Measurements from ENCODE around the gene RUNX2.

RUNX2 gene

DNA sequence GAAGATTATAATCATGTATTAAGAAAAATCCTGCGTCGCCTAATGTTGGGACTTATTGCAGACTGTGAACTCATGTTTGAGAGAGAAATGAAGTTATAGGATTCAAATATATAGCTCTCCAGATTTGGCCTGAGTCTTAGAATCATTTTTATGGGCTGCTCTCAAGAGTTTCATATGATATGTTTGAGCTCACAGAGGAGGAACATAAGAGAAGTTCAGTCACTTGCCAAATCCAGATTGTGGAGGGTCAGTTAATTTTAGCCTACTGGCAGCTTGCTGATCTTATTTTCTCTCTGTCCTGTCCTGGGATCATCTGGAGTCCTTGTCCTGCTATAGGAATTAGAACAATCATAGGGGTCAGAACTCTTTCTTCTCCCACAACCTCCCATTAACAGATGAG, 235.7 kb downstream of the RUNX2 start:
- DNase-seq: no peak

- DNase-seq: no peak
These were observed 238.8 kb downstream of the RUNX2 start for GRCh38 chr6:45566882-45567281.

GRCh38 chr6:45567879-45568278, 239.7 kb downstream of the RUNX2 start:
- DNase-seq: no peak

DNA sequence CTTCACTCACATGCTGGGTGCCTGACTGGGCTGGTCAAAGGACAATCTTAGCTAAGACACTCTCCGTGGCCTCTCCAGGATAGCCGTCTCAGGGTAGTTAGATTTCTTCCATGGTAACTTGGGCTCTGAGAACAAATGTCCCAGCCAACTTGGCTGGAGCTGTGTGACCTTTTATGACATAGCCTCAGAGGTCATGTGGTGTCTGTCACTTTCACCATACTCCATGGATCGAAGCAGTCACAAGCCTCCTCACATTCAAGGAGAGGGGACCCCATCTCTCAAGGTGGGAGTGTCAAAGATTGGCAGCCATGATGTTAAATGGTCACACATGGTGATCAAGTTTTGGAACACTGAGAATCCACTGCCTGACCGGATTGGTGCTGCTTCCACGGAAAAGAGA, 240.5 kb downstream of the RUNX2 start:
- no peak for DNase-seq

- DNase-seq: no peak
These were observed 241.2 kb downstream of the RUNX2 start for GRCh38 chr6:45569210-45569945.

DNA sequence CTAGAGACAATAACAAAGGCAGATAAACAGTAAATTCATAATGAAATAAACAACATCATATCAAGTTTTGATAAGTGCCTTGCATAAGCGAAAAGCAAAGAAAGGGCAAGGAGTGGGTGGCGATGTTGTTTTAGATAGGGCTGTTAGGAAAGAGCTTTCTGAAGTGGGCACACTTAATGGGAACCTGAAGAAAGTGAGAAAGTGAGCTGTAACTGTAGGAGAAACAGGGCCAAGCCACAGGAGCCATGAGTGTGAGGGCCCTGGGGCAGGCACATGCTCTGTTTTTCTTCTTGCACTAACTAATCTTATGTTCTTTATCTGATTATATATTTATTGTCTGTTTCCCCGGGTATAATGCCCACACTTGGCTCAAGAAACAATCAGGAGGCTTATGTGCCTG, 243.0 kb downstream of the RUNX2 start:
- DNase-seq: no peak

DNA sequence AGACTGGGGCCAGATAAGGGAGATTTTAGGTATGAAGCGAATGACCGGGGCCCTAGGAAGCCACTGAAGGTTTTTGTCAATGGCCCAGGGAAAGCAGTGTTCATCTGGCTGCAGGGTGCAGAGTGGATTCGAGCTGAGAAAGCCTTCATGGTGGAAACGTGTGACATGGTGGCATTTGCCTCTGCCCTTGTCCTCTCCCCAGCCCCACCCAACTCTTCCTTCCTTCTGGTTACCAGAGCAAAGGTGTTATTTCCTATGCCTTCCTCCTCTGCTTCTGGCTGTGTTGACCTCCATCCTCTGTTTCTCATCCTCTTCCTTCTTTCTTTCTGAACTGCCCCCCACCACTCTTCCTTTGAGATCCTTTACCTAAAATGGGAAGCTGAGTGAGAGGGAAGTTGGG, 244.7 kb downstream of the RUNX2 start:
- DNase-seq: no peak

DNA sequence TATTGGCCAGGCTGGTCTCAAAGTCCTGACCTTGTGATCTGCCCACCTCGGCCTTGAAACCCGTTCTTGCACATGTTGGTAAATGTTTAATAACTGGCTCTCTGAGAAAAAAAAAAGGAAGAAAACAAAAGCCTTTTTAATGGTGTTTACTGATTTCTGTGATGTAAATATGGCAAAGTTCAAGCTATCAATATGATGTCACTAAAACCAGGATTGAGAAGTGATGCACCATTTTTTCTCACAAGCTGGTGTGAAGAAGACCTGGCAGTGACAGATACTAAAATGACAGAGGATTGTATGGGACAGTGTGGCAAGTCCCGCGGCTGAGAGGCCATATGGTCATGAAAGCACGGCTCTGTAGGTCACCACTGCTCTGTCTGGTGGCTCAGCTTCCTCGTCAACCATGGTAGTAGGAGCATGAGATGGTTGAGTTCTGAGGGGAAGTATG, 245.9 kb downstream of the RUNX2 start:
- DNase-seq: no peak

GRCh38 chr6:45574885-45575284, 246.8 kb downstream of the RUNX2 start:
- peak; percentile 50 to 63 for DNase-seq

- peak in 1 of 2 experiments; percentile 48 for DNase-seq
These were observed 248.8 kb downstream of the RUNX2 start for GRCh38 chr6:45576648-45577624.

GRCh38 chr6:45577836-45578504, 249.8 kb downstream of the RUNX2 start:
- no peak for DNase-seq

DNA sequence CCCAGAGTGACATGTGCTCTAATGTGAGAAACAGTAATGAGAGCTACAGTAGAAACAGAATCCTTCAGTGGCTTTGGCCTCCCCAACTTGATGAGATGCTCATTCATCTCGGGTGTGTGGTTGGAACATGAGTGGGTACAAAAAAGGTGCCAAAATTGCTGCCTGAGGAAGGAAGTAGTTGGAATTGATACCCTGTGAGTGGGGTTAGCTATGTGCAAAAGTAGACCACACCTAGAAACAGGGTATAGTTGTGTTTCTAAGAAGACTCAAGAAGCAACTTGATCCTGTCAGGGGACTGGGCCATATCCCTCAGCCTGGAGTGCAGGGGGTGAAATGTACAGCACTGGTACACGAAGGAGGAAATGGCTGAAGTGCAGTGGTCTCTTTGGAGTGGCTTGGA, 256.0 kb downstream of the RUNX2 start:
- no peak for DNase-seq

DNA sequence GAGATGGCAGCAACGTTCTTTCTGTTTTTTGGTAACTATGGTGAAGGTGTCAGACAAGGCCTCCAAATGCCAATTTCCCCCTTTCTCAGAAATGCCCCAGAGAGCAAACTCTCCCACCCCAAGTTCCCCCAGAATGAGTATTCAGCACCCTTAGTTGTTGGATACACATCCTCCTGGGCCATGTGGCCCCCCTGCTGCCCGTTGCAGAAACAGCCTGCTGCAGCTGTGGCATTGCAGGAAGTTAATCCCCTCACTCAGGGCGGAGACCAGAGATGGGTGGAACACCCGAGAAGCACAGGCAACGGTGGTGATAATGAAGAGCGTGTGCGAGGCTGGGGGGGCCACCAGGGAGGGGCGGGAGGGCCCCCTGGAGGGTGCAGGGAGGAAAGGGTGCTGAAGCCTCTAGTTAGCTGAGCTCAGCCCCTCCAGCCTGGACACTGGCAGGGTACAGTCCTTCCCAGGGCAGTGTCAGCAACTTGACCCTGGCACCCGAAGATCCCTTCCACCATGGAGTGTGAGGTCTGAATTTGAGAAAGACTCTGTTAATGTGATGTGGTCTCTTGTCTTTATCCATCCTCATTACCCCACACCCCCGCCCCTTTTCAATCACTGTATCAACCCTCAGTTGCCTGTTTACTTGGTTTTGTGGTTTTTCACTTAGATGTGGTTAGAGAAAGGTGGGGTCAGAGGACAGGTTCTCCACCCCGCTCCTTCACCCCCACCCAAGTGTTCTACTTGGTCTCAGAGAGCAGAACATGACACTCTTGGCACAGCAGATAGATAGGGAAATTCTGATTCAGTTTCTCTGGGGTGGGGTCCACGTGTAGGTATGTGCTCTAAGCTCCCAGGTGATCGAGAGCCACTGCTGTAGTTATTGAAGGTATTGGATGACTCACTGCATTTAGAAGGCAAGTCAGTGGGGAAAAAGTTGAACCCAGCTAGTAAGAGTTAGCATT, 258.4 kb downstream of the RUNX2 start:
- no peak for DNase-seq

DNA sequence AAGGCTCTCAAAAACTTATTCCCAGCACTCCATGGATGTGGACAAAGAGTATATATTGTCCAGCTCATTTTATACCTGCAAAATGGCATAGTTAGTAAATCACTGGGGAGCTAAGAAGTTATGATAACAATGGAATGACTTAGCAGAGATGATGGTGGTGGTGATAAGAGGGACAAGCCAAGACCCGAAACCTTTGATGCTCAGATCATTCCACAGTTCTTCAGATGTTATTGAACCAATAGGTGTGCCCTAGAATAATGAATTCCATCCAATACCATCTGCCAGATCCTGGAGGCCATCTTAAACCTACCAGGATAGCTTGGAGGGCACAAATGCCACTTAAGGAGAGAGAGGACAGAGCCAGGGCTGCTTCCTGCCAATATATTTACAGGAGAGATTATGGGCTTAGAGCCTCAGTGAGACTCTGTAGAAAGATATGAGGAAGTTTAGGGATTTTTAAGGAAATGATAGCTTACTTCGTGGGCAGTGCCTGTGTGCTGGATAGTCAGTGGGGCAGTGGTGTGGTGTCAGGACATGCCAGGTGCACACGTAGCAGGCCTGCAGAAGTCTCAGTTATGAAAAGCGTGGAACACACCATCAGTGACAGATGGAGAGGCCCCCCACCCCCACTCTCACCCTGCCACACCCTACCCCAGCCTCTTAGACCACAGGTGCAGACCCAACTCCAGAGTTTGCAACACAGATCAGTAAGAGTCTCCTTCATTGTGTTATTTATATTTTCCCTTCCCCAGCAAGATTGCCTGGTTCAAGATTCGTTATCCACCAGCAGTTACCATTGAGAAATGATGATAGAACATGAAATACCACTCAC, 259.3 kb downstream of the RUNX2 start:
- no peak for DNase-seq

DNA sequence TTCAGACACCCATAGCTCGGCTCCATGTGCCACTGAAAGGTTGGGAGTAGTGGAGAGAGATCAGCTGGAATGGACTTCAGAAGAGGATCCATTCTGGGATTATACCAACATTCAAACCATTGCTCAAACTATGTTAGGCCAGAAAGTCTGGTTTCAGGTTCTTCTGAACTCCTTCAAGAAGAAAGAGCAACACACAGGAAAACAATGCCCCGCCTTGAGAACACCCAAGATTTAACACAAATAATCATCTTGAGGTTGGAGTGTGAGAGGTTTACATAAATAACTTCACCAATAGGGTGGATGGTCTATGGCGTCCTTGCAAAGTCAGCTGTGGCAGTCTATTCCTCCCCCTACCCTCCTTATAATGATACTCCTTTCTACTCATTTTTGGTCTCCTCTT, 261.2 kb downstream of the RUNX2 start:
- no peak for DNase-seq

- DNase-seq: peak in 1 of 2 experiments; percentile 34
These were observed 262.1 kb downstream of the RUNX2 start for GRCh38 chr6:45590226-45590625.

GRCh38 chr6:45590696-45591184, 262.6 kb downstream of the RUNX2 start:
- no peak for DNase-seq

GRCh38 chr6:45591306-45591705, 263.2 kb downstream of the RUNX2 start:
- DNase-seq: no peak

GRCh38 chr6:45591890-45592289, 263.8 kb downstream of the RUNX2 start:
- no peak for DNase-seq

DNA sequence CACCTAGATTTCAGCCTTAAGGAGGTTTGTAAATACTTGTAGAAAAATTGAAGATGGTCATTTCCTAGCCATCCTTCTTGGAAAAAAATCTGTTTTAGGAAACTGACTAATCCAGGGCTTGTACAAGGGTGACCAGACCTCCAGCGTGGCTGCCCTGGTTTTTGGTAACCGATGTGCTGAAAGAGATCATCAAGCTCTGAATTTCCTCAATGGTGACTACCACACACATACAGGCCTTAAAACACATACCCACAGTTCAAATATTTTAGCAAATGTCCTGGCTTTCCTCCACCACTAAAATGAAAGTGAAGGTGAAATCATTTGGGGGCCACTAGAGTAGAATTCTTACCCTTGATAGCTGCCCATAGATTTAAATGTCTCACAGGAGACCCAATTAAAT, 264.9 kb downstream of the RUNX2 start:
- no peak for DNase-seq

All from SHP77 (cell line).